GM23338 (cell line): Measurements from ENCODE around the gene UBQLN4. TPM values are rescaled to one million over a fixed set of nuclear protein-coding genes. Genes with fewer than 3 reads are reported as not detected.

ENCODE experiments used
- ATAC-seq: fragments of 200-7000 bp; cut with Tn5 transposase; 3 replicates; pipeline ENCODE4 v1.9.1; 2020
- DNase-seq: peaks from one replicate; pipeline ENCODE4 v3.0.0-alpha.2; 2015; ENCODE audit warnings: low spot score
- H2AFZ ChIP-seq: fragments of 200-600 bp; sonication (generic); 2 replicates; pipeline ENCODE4 v1.8.0; 2016; ENCODE audit warnings: antibody characterized with exemption, mild to moderate bottlenecking, moderate library complexity
- H3F3A ChIP-seq: fragments of 200-600 bp; sonication (generic); replicated peaks from 2 replicates; pipeline ENCODE4 v1.8.0; 2017; ENCODE audit warnings: antibody characterized with exemption, mixed run types, low read depth
- H3K27ac ChIP-seq: fragments of 200-600 bp; sonication (generic); 2 replicates; pipeline ENCODE4 v1.6.1; 2016; ENCODE audit warnings: low read depth
- H3K27me3 ChIP-seq: fragments of 200-600 bp; sonication (generic); 2 replicates; pipeline ENCODE4 v1.8.0; 2016; ENCODE audit warnings: mild to moderate bottlenecking, mixed run types, moderate library complexity; ENCODE audit not compliant: insufficient read depth
- H3K36me3 ChIP-seq: fragments of 200-600 bp; sonication (generic); 2 replicates; pipeline ENCODE4 v1.8.0; 2016; ENCODE audit warnings: mild to moderate bottlenecking; ENCODE audit not compliant: insufficient read depth
- H3K4me1 ChIP-seq: fragments of 200-600 bp; sonication (generic); 2 replicates; pipeline ENCODE4 v1.8.0; 2016; ENCODE audit warnings: mild to moderate bottlenecking, moderate library complexity; ENCODE audit not compliant: insufficient read depth
- H3K4me2 ChIP-seq: fragments of 200-600 bp; sonication (generic); 2 replicates; pipeline ENCODE4 v1.7.1; 2017; ENCODE audit warnings: mixed run types
- H3K4me3 ChIP-seq: fragments of 200-600 bp; sonication (generic); 2 replicates; pipeline ENCODE4 v1.6.1; 2016; ENCODE audit warnings: mixed run types
- H3K79me2 ChIP-seq: fragments of 200-600 bp; sonication (generic); replicated peaks from 2 replicates; pipeline ENCODE4 v1.8.0; 2017; ENCODE audit warnings: mild to moderate bottlenecking; ENCODE audit not compliant: insufficient read depth
- H3K9me2 ChIP-seq: fragments of 200-600 bp; sonication (generic); 2 replicates; pipeline ENCODE4 v1.8.0; 2017; ENCODE audit not compliant: insufficient read depth
- H4K20me1 ChIP-seq: fragments of 200-600 bp; sonication (generic); replicated peaks from 2 replicates; pipeline ENCODE4 v1.8.0; 2017; ENCODE audit warnings: mild to moderate bottlenecking; ENCODE audit not compliant: insufficient read depth
- H3K27ac Mint-ChIP-seq: 2 replicates; pipeline ENCODE4 v1.8.0; 2020; ENCODE audit warnings: inconsistent platforms, mild to moderate bottlenecking, moderate library complexity, mixed read lengths
- H3K27me3 Mint-ChIP-seq: 3 replicates; pipeline ENCODE4 v1.8.0; 2022; ENCODE audit warnings: low read depth, mild to moderate bottlenecking, moderate library complexity, mixed read lengths, inconsistent platforms; ENCODE audit not compliant: insufficient read depth, poor library complexity
- H3K36me3 Mint-ChIP-seq: 3 replicates; pipeline ENCODE4 v1.8.0; 2021; ENCODE audit warnings: low read depth, mild to moderate bottlenecking, inconsistent platforms, moderate library complexity, mixed read lengths
- H3K4me1 Mint-ChIP-seq: 3 replicates; pipeline ENCODE4 v1.8.0; 2020; ENCODE audit warnings: mild to moderate bottlenecking, inconsistent platforms, mixed read lengths
- H3K4me3 Mint-ChIP-seq: 3 replicates; pipeline ENCODE4 v1.8.0; 2021; ENCODE audit warnings: moderate library complexity, mild to moderate bottlenecking, inconsistent platforms, mixed read lengths
- H3K9me3 Mint-ChIP-seq: 3 replicates; pipeline ENCODE4 v1.8.0; 2020; ENCODE audit warnings: moderate library complexity, mild to moderate bottlenecking, inconsistent platforms, mixed read lengths
- CREB1 ChIP-seq: fragments of 250-450 bp; sonication (Bioruptor Pico); IDR thresholded peaks from 2 replicates; pipeline ENCODE4 v1.5.0; 2020; ENCODE audit warnings: low read depth, mild to moderate bottlenecking, moderate library complexity
- ETS1 ChIP-seq: IDR thresholded peaks from 2 replicates; pipeline ENCODE4 v1.6.1; 2016; ENCODE audit warnings: antibody characterized with exemption
- EZH2 ChIP-seq: fragments of 200-600 bp; sonication (generic); IDR thresholded peaks from one replicate; pipeline ENCODE4 v1.8.0; 2017; ENCODE audit warnings: antibody characterized with exemption, mild to moderate bottlenecking, low read depth; ENCODE audit not compliant: unreplicated experiment
- EZH2phosphoT487 ChIP-seq: fragments of 200-600 bp; sonication (generic); IDR thresholded peaks from one replicate; pipeline ENCODE4 v1.8.1; 2018; ENCODE audit warnings: antibody characterized with exemption; ENCODE audit not compliant: unreplicated experiment
- JUNB ChIP-seq: IDR thresholded peaks from one replicate; pipeline ENCODE4 v1.6.1; 2016; ENCODE audit warnings: antibody characterized with exemption; ENCODE audit not compliant: unreplicated experiment
- NANOG ChIP-seq: IDR thresholded peaks from 2 replicates; pipeline ENCODE4 v1.6.1; 2016; ENCODE audit warnings: antibody characterized with exemption, borderline replicate concordance
- POLR2AphosphoS5 ChIP-seq: IDR thresholded peaks from 2 replicates; pipeline ENCODE4 v1.6.1; 2016; ENCODE audit warnings: antibody characterized with exemption, low read depth
- STAT1 ChIP-seq: IDR thresholded peaks from one replicate; pipeline ENCODE4 v1.6.1; 2016; ENCODE audit warnings: antibody characterized with exemption; ENCODE audit not compliant: unreplicated experiment
- ZNF331 ChIP-seq: fragments of 250-450 bp; sonication (Bioruptor Pico); IDR thresholded peaks from 2 replicates; pipeline ENCODE4 v1.5.0; 2020; ENCODE audit warnings: low read depth, mild to moderate bottlenecking, moderate library complexity
- ZNF462 ChIP-seq: fragments of 250-450 bp; sonication (Bioruptor Pico); IDR thresholded peaks from 2 replicates; pipeline ENCODE4 v1.5.0; 2020; ENCODE audit warnings: mild to moderate bottlenecking, moderate library complexity
- polyA plus RNA-seq: library from polyadenylated mRNA; unstranded; fragments of >200 nt; fragmentation: Nextera tagmentation; extraction: Ambion mirVana; gene quantifications from 2 replicates; pipeline ENCODE4 v1.2.1, GENCODE V29; 2016
- total RNA-seq: library from RNA; depleted of rRNA; stranded (reverse); fragments of >200 nt; shearing (Covaris generic); gene quantifications from 2 replicates; pipeline ENCODE4 v1.2.3, GENCODE V29; 2014
- TF ChIP-seq, protein P1 (sequence below): IDR thresholded peaks from one replicate; pipeline ENCODE4 v1.6.1; 2018; ENCODE audit warnings: antibody characterized with exemption; ENCODE audit not compliant: unreplicated experiment

UBQLN4 gene
- total and polyA plus RNA-seq, 2 experiments from 2014 or later: 10.0 to 30.5 TPM

- Mint-ChIP-seq H3K4me3 (peak overlapping the region; percentile 96), H3K36me3 (peaks cover 39% of the 10 kb centered on the region), H3K9me3 (peaks cover 3% of the 10 kb centered on the region; the same call in 1 of the 3 replicates), H3K4me1 (peaks cover 62% of the 10 kb centered on the region), H3K27me3 (peaks cover 19% of the 10 kb centered on the region), H3K27ac (peak overlapping the region; percentile 92)
- H3K27ac ChIP-seq: peak overlapping the region; percentile 87
- peaks cover 65% of the 10 kb centered on the region for H3K79me2 ChIP-seq
- TF ChIP-seq POLR2AphosphoS5 (peak; percentile 47; the same call in 1 of the 2 replicates), CREB1 (CRISPR knock-in tag) (no peak)
- H3K36me3 ChIP-seq: no peaks in the 10 kb centered on the region; the same call in 1 of the 2 replicates
- peaks cover 35% of the 10 kb centered on the region for H4K20me1 ChIP-seq
- peak overlapping the region; percentile 99 for H3K4me3 ChIP-seq
- peak overlapping the region; percentile 99 for H3K4me2 ChIP-seq
- H3K27me3 ChIP-seq: no peaks in the 10 kb centered on the region
- H3K4me1 ChIP-seq: peaks cover 70% of the 10 kb centered on the region
- H3F3A ChIP-seq: peaks cover 55% of the 10 kb centered on the region
- H3K9me2 ChIP-seq: no peaks in the 10 kb centered on the region
- peak; percentile 1; the same call in 2 of the 3 replicates for ATAC-seq
- H2AFZ ChIP-seq: no peak overlapping the region
- no peak for DNase-seq
Observed at GRCh38 chr1:156080863-156081179, 27.2 kb upstream of the UBQLN4 start.

GRCh38 chr1:156080241-156080862 lies 26.8 kb upstream of the UBQLN4 start:
- H3K27ac Mint-ChIP-seq: peak overlapping the region; percentile 92
- ATAC-seq: peak; percentile 0; the same call in 2 of the 3 replicates
- TF ChIP-seq JUNB (no peak), EZH2 (no peak), ZNF331 (no peak), ZNF462 (CRISPR knock-in tag) (no peak), EZH2phosphoT487 (no peak), ETS1 (no peak), POLR2AphosphoS5 (no peak), CREB1 (CRISPR knock-in tag) (no peak), STAT1 (no peak), NANOG (no peak)
- TF ChIP-seq, protein P1, sequence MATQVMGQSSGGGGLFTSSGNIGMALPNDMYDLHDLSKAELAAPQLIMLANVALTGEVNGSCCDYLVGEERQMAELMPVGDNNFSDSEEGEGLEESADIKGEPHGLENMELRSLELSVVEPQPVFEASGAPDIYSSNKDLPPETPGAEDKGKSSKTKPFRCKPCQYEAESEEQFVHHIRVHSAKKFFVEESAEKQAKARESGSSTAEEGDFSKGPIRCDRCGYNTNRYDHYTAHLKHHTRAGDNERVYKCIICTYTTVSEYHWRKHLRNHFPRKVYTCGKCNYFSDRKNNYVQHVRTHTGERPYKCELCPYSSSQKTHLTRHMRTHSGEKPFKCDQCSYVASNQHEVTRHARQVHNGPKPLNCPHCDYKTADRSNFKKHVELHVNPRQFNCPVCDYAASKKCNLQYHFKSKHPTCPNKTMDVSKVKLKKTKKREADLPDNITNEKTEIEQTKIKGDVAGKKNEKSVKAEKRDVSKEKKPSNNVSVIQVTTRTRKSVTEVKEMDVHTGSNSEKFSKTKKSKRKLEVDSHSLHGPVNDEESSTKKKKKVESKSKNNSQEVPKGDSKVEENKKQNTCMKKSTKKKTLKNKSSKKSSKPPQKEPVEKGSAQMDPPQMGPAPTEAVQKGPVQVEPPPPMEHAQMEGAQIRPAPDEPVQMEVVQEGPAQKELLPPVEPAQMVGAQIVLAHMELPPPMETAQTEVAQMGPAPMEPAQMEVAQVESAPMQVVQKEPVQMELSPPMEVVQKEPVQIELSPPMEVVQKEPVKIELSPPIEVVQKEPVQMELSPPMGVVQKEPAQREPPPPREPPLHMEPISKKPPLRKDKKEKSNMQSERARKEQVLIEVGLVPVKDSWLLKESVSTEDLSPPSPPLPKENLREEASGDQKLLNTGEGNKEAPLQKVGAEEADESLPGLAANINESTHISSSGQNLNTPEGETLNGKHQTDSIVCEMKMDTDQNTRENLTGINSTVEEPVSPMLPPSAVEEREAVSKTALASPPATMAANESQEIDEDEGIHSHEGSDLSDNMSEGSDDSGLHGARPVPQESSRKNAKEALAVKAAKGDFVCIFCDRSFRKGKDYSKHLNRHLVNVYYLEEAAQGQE: no peak

More at GRCh38 chr1:156080241-156080862, 26.8 kb upstream of the UBQLN4 start:
- Histone ChIP-seq H3K27ac (peak overlapping the region; percentile 87), H2AFZ (no peak overlapping the region), H3K4me3 (peak overlapping the region; percentile 99), H3K27me3 (no peaks in the 10 kb centered on the region), H3K4me1 (peaks cover 70% of the 10 kb centered on the region), H3F3A (peaks cover 58% of the 10 kb centered on the region), H3K36me3 (no peaks in the 10 kb centered on the region; the same call in 1 of the 2 replicates), H3K79me2 (peaks cover 70% of the 10 kb centered on the region), H4K20me1 (peaks cover 40% of the 10 kb centered on the region), H3K9me2 (no peaks in the 10 kb centered on the region), H3K4me2 (peak overlapping the region; percentile 99)
- Mint-ChIP-seq H3K36me3 (peaks cover 43% of the 10 kb centered on the region), H3K4me3 (peak overlapping the region; percentile 96), H3K9me3 (peaks cover 3% of the 10 kb centered on the region; the same call in 1 of the 3 replicates), H3K27me3 (peaks cover 21% of the 10 kb centered on the region), H3K4me1 (peaks cover 65% of the 10 kb centered on the region)
- DNase-seq: peak; percentile 74
